Measurements from ENCODE around the gene OGFOD3. TPM values are rescaled to one million over a fixed set of nuclear protein-coding genes. Genes with fewer than 3 reads are reported as not detected.

OGFOD3 gene
- total and polyA plus RNA-seq, 9 of the 15 experiments (the other 6 are each of a cell fraction or from before 2014, with no cell fraction given) = 0.69 to 44.7 (median 18.9) TPM

- H4K20me1 ChIP-seq (replicated peaks; ENCODE audit: control insufficient read depth, insufficient read depth, low read length) = peaks cover 15% of the 10 kb centered on the region
- no peak overlapping the region for H3K27ac ChIP-seq (ENCODE audit: extremely low read depth, low read depth, low read length)
- H3K9ac ChIP-seq (ENCODE audit: insufficient read depth in 1 of 2, low read depth in 2 of 2, low read length in 2 of 2) = no peak overlapping the region
- FAIRE-seq = no peak
- ATAC-seq = no peak
- no peak for DNase-seq (ENCODE audit: extremely low read depth in 1 of 4, low spot score in 3 of 4)
- peaks cover 28% of the 10 kb centered on the region for H3K79me2 ChIP-seq (ENCODE audit: control insufficient read depth, insufficient read depth, low read length)
- 79% methylated on average over 4 of the region's 4 CpGs for WGBS (ENCODE audit: insufficient coverage, low coverage, missing lambda C conversion rate)
- no peaks in the 10 kb centered on the region for H3K9me1 ChIP-seq (ENCODE audit: control insufficient read depth, insufficient read depth, low read length)
- peaks cover 8 to 31% of the 10 kb centered on the region in 2 experiments for H3K4me1 ChIP-seq (replicated peaks in 1 of 2; ENCODE audit: control insufficient read depth in 2 of 2, insufficient read depth in 2 of 2, low read length in 2 of 2)
- H3K4me2 ChIP-seq (ENCODE audit: insufficient read depth, low read length) = no peak overlapping the region
- in situ Hi-C loops (cut with MboI) = no loop called here
- ChIA-PET CTCF (ENCODE audit: low intra/inter-chr PET ratio) (interaction anchor here (0.7 kb wide), 1 partner anchor 460 kb away, joined by 4 read pairs; no protein-coding TSS in a partner anchor), POLR2A (interaction anchor here (1.8 kb wide), 1 partner anchor 17 kb away, joined by 5 read pairs; no protein-coding TSS in a partner anchor)
- H3K36me3 ChIP-seq (ENCODE audit: control insufficient read depth, insufficient read depth, low read length) = peaks cover 17% of the 10 kb centered on the region; the same call in 2 of the 3 replicates
- H3K4me3 ChIP-seq = no peak overlapping the region
- no peak overlapping the region for H2AFZ ChIP-seq (ENCODE audit: low read depth, low read length)
- no peaks in the 10 kb centered on the region for H3K9me3 ChIP-seq (replicated peaks; ENCODE audit: control insufficient read depth, insufficient read depth, low read depth, low read length)
- no peaks in the 10 kb centered on the region for H3K27me3 ChIP-seq (ENCODE audit: control insufficient read depth in 2 of 2, insufficient read depth in 2 of 2, low read length in 2 of 2)
- TF ChIP-seq THAP12 (CRISPR knock-in tag; IDR thresholded peaks at IDR 0.05) = no peak
- TF ChIP-seq MECOM (CRISPR knock-in tag; IDR thresholded peaks at IDR 0.05) = no peak
- TF ChIP-seq ARID3A (IDR thresholded peaks at IDR 0.05; ENCODE audit: borderline replicate concordance, low read depth, low read length) = no peak
- no TSS peak for BruUV-seq (replicated peaks)
- intact Hi-C loops (cut with micrococcal nuclease) = loop anchor here (10.0 kb wide), 1 partner anchor 139 kb away; no protein-coding TSS in a partner anchor
These were observed 2.1 kb downstream of the OGFOD3 start for GRCh38 chr17:82416264-82416663.
